HepG2 (cell line): ENCODE data around the gene DUS3L. TPM values are rescaled to one million over a fixed set of nuclear protein-coding genes. Genes with fewer than 3 reads are reported as not detected.
A peak's percentile ranks its signal among the peaks of the same experiment; 100 is the strongest.

Source experiments
- ATAC-seq: fragments of 200-7000 bp; cut with Tn5 transposase; 3 replicates; pipeline ENCODE4 v1.9.1; 2020; ENCODE audit warnings: mild to moderate bottlenecking, moderate library complexity
- BruUV-seq: library from RNA; stranded (reverse); fragments of 400-500 nt; replicated peaks from 2 replicates; lab custom pipeline; 2021; lab: Mats Ljungman, UMichigan
- CTCF ChIA-PET: fragments of 300-600 bp; formaldehyde crosslinking; extraction: SDS; loops from one replicate; lab custom pipeline; 2021; ENCODE audit warnings: low total read pairs, inconsistent platforms, low intra/inter-chr PET ratio; lab: Yijun Ruan, JAX
- POLR2A ChIA-PET: fragments of 350-600 bp; sonication (Branson Sonifier 250); formaldehyde crosslinking; loops from one replicate; lab custom pipeline; 2020; ENCODE audit warnings: antibody characterized with exemption, inconsistent platforms; lab: Yijun Ruan, JAX
- DNase-seq: peaks from one replicate; pipeline ENCODE4 v3.0.0-alpha.2; 2015; ENCODE audit warnings: low spot score
- FAIRE-seq: peaks from 3 replicates; lab custom pipeline; 2011; peaks lifted over from hg19 to GRCh38; lab: Jason Lieb, UNC
- H2AFZ ChIP-seq: one replicate; pipeline ENCODE4 v1.6.1; 2011; ENCODE audit warnings: low read length, inconsistent platforms
- H3K27ac ChIP-seq: fragments of 300-600 bp; 3 replicates; pipeline ENCODE4 v1.8.0; 2011; ENCODE audit warnings: mixed run types, mild to moderate bottlenecking, mixed read lengths, low read length, inconsistent platforms; ENCODE audit not compliant: insufficient read depth; ENCODE audit errors: extremely low read length
- H3K27me3 ChIP-seq, 2 experiments: fragments of 200-600 bp in 1 of 2; 2 replicates in 1 of 2; 3 replicates in 1 of 2; pipeline versions ENCODE4 v1.6.0 to v1.8.0; 2011; ENCODE audit warnings: low read length in 2 of 2, mild to moderate bottlenecking in 2 of 2, moderate library complexity in 2 of 2, inconsistent platforms in 1 of 2; ENCODE audit not compliant: insufficient read depth in 2 of 2, control insufficient read depth in 1 of 2
- H3K36me3 ChIP-seq, 2 experiments: fragments of 200-600 bp in 1 of 2; replicated peaks in 1 of 2; 2 replicates in 1 of 2; 3 replicates in 1 of 2; pipeline versions ENCODE4 v1.5.1 to v1.8.0; 2011; ENCODE audit warnings: low read length in 2 of 2, inconsistent platforms in 1 of 2; ENCODE audit not compliant: insufficient read depth in 2 of 2, control insufficient read depth in 1 of 2
- H3K4me1 ChIP-seq: 2 replicates; pipeline ENCODE4 v1.5.1; 2012; ENCODE audit warnings: low read length, inconsistent platforms; ENCODE audit not compliant: insufficient read depth
- H3K4me2 ChIP-seq: 2 replicates; pipeline ENCODE4 v1.6.0; 2011; ENCODE audit warnings: low read depth, low read length, inconsistent platforms
- H3K4me3 ChIP-seq, 3 experiments: fragments of 200-600 bp in 1 of 3; sonication (generic), shearing (Covaris generic) in 1 of 3; replicated peaks in 1 of 3; 2 replicates each; pipeline ENCODE4 v1.5.1; 2011 to 2016; ENCODE audit warnings: low read length in 3 of 3, inconsistent platforms in 2 of 3, low read depth in 2 of 3, mild to moderate bottlenecking in 2 of 3, control low read depth in 1 of 3, mixed read lengths in 1 of 3; ENCODE audit not compliant: insufficient read depth in 1 of 3
- H3K79me2 ChIP-seq: one replicate; pipeline ENCODE4 v1.6.1; 2011; ENCODE audit warnings: low read length, inconsistent platforms; ENCODE audit not compliant: insufficient read depth
- H3K9ac ChIP-seq: 2 replicates; pipeline ENCODE4 v1.6.0; 2011; ENCODE audit warnings: mild to moderate bottlenecking, low read depth, low read length, inconsistent platforms; ENCODE audit not compliant: insufficient read depth
- H3K9me3 ChIP-seq: 2 replicates; pipeline ENCODE4 v1.5.1; 2012; ENCODE audit warnings: mild to moderate bottlenecking, low read length
- H4K20me1 ChIP-seq: 2 replicates; pipeline ENCODE4 v1.6.0; 2011; ENCODE audit warnings: inconsistent platforms, mild to moderate bottlenecking, low read length, moderate library complexity; ENCODE audit not compliant: insufficient read depth
- CEBPB ChIP-seq: IDR thresholded peaks from 2 replicates; pipeline ENCODE4 v1.6.1; 2011; ENCODE audit warnings: low read depth, low read length, improper control_type of control experiment, borderline replicate concordance
- EED ChIP-seq: sonication (generic); formaldehyde crosslinking; IDR thresholded peaks from 2 replicates; pipeline ENCODE4 v1.5.0; 2020; ENCODE audit warnings: mild to moderate bottlenecking, missing genetic modification reagents
- YY1 ChIP-seq: IDR thresholded peaks from 2 replicates; pipeline ENCODE4 v1.6.1; 2011; ENCODE audit warnings: low read length, low read depth, moderate library complexity, mild to moderate bottlenecking; ENCODE audit not compliant: insufficient read depth, insufficient replicate concordance
- ZNF24 ChIP-seq: fragments of 450-650 bp; IDR thresholded peaks from 2 replicates; pipeline ENCODE4 v1.6.1; 2017; ENCODE audit warnings: antibody characterized with exemption, mild to moderate bottlenecking
- WGBS: methylation state at CpG from one replicate; pipeline ENCODE4 v1.1.6; 2017; ENCODE audit warnings: low lambda C conversion rate; 5-methylcytosine and 5-hydroxymethylcytosine counted together
- in situ Hi-C: cut with HindIII; loops from 2 replicates; pipeline ENCODE4 v1.10.0; 2017; ENCODE audit warnings: low pct_unique_long_range_greater_than_20kb; ENCODE audit not compliant: extremely low pct_ligation_motif_present
- intact Hi-C: fragments of 100-400 bp; cut with micrococcal nuclease; formaldehyde crosslinking; loops from one replicate; pipeline ENCODE4 v1.10.0; 2022; ENCODE audit not compliant: unreplicated experiment
- polyA plus RNA-seq, 8 experiments: library from polyadenylated mRNA; depleted of rRNA in 3 of 8; stranded (reverse) in 7 of 8; unstranded in 1 of 8; fragments of >200 nt; fragmentation: Illumina TruSeq in 4 of 8; extraction: Trizol in 4 of 8; gene quantifications; 2 replicates each; pipeline versions ENCODE4 v1.2.1 to v1.2.3, GENCODE V29; 2011 to 2016; ENCODE audit warnings: low read depth in 4 of 8, missing spikeins in 1 of 8, mixed read lengths in 1 of 8; ENCODE audit not compliant: insufficient read depth in 1 of 8
- total RNA-seq, 5 experiments: library from RNA; depleted of rRNA; stranded (reverse); fragments of >200 nt; fragmentation: Illumina TruSeq; extraction: Trizol; gene quantifications; 2 replicates each; pipeline ENCODE4 v1.2.3, GENCODE V29; 2016; ENCODE audit warnings: low read depth in 1 of 5
- TF ChIP-seq, protein P1 (sequence below): sonication (generic); formaldehyde crosslinking; IDR thresholded peaks from 2 replicates; pipeline ENCODE4 v1.8.0; 2022; ENCODE audit warnings: low read depth, missing genetic modification reagents

Gene DUS3L
- total and polyA plus RNA-seq, 2 of the 13 experiments (the other 11 are each of a cell fraction or from before 2014, with no cell fraction given): 13.3 to 25.1 TPM

DNA sequence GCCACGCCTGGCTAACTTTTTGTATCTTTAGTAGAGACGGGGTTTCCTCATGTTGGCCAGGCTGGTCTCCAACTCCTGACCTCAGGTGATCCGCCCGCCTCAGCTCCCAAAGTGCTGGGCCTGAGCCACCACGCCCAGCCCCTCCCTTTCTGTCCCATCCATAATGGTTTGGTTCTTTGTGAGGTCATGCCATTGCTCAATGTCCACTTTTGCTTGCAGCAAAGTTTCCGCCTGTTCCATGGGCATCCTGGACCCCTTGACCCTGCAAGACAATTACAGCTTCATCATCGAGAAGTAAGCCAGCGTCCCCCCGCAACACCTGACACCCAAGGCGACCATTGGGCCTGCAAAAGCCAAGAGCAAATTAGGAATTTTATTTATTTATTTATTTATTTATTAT, 23.0 kb downstream of the DUS3L start (continued):
- TF ChIP-seq CEBPB: peak; percentile 73
- TF ChIP-seq EED: no peak

- no peak overlapping the region for H3K27ac ChIP-seq
- FAIRE-seq: no peak
- 56% methylated on average over 3 of the region's 3 CpGs for WGBS
Measured at GRCh38 chr19:5765220-5765619, 25.7 kb downstream of the DUS3L start.

DNA sequence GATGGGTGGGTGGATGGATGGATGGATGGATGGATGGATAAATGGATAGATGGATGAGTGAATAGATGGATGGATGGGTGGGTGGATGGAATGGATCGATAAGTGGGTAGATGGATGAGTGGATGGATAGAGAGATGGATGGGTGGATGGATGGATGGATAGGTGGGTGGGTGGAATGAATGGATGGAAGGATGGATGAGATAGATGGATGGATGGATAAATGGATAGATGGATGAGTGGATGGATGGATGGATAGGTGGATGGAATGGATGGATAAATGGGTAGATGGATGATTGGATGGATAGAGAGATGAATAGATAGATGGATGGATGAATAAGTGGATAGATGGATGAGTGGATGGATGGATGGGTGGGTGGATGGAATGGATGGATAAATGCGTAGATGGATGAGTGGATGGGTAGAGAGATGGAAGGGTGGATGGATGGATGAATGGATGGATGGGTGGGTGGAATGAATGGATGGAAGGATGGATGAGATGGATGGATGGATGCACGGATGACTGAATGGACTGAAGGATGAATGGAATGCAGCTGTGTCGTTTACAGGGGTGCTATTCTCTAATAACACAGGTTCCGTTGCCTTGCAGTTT, 28.2 kb downstream of the DUS3L start:
- Histone ChIP-seq H3K4me1 (peaks cover under 1% of the 10 kb centered on the region; the same call in 1 of the 2 replicates), H3K4me3 (no peak overlapping the region), H3K27me3 (peaks cover 0 to 5% of the 10 kb centered on the region in 2 experiments; a peak in 1 of 5 replicates), H3K4me2 (no peak overlapping the region), H2AFZ (no peak overlapping the region), H3K9ac (no peak overlapping the region), H4K20me1 (no peaks in the 10 kb centered on the region), H3K79me2 (no peaks in the 10 kb centered on the region), H3K27ac (no peak overlapping the region), H3K9me3 (no peaks in the 10 kb centered on the region), H3K36me3 (no peaks in the 10 kb centered on the region)
- POLR2A ChIA-PET: no interaction called here
- ATAC-seq: no peak
- in situ Hi-C loops: no loop called here
- DNase-seq: no peak
- FAIRE-seq: no peak
- WGBS: 53% methylated on average over 5 of the region's 5 CpGs
- CTCF ChIA-PET: no interaction called here
- TF ChIP-seq, protein P1, sequence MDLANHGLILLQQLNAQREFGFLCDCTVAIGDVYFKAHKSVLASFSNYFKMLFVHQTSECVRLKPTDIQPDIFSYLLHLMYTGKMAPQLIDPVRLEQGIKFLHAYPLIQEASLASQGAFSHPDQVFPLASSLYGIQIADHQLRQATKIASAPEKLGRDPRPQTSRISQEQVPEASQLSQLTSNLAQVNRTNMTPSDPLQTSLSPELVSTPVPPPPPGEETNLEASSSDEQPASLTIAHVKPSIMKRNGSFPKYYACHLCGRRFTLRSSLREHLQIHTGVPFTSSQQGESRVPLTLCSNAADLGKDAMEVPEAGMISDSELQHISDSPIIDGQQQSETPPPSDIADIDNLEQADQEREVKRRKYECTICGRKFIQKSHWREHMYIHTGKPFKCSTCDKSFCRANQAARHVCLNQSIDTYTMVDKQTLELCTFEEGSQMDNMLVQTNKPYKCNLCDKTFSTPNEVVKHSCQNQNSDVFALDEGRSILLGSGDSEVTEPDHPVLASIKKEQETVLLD (CRISPR knock-in tag): no peak
- intact Hi-C loops: no loop called here
- BruUV-seq: no TSS peak

More at GRCh38 chr19:5765220-5765619, 25.7 kb downstream of the DUS3L start:
- TF ChIP-seq YY1 (no peak), ZNF24 (peak; percentile 75; the same call in 1 of the 2 replicates)
- no TSS peak for BruUV-seq
- DNase-seq (no peak), ATAC-seq (no peak)
- H3K4me3 ChIP-seq: no peak overlapping the region
- no peaks in the 10 kb centered on the region; a peak in 1 of 5 replicates for H3K27me3 ChIP-seq
- H4K20me1 ChIP-seq: no peaks in the 10 kb centered on the region
- H3K9me3 ChIP-seq: no peaks in the 10 kb centered on the region
- H3K36me3 ChIP-seq: no peaks in the 10 kb centered on the region
- H3K4me1 ChIP-seq: peaks cover 5% of the 10 kb centered on the region; the same call in 1 of the 2 replicates
- H3K79me2 ChIP-seq: no peaks in the 10 kb centered on the region
- H3K4me2 ChIP-seq: no peak overlapping the region
- H2AFZ ChIP-seq: no peak overlapping the region
- H3K9ac ChIP-seq: no peak overlapping the region
- POLR2A ChIA-PET: interaction anchor here (0.6 kb wide), 1 partner anchor 14 kb away, joined by 4 read pairs; no protein-coding TSS in a partner anchor
- CTCF ChIA-PET: no interaction called here
- intact Hi-C loops: no loop called here
- in situ Hi-C loops: no loop called here
